H9 (cell line): ENCODE data around the gene MDFIC. TPM values are rescaled to one million over a fixed set of nuclear protein-coding genes. Genes with fewer than 3 reads are reported as not detected.

Source experiments
- DNase-seq: peaks from one replicate; pipeline ENCODE4 v3.0.0-alpha.2; 2017
- H2AFZ ChIP-seq: one replicate; pipeline ENCODE4 v1.6.1; 2013; ENCODE audit warnings: mild to moderate bottlenecking, low read length, control low read depth, moderate library complexity
- H2AK5ac ChIP-seq: 2 replicates; pipeline ENCODE4 v1.6.1; 2013; ENCODE audit warnings: low read length, control low read depth, mixed read lengths; ENCODE audit not compliant: insufficient read length
- H2BK120ac ChIP-seq: one replicate; pipeline ENCODE4 v1.6.1; 2013; ENCODE audit warnings: low read depth, mild to moderate bottlenecking, low read length, control low read depth, inconsistent platforms; ENCODE audit not compliant: poor library complexity, severe bottlenecking
- H2BK12ac ChIP-seq: 2 replicates; pipeline ENCODE4 v1.6.1; 2013; ENCODE audit warnings: low read length, control low read depth, mixed read lengths, low read depth; ENCODE audit not compliant: insufficient read length
- H2BK15ac ChIP-seq: 2 replicates; pipeline ENCODE4 v1.6.1; 2013; ENCODE audit warnings: low read depth, low read length, control low read depth
- H2BK20ac ChIP-seq: one replicate; pipeline ENCODE4 v1.6.1; 2013; ENCODE audit warnings: low read depth, mild to moderate bottlenecking, low read length, control low read depth, inconsistent platforms; ENCODE audit not compliant: poor library complexity, severe bottlenecking
- H2BK5ac ChIP-seq: 2 replicates; pipeline ENCODE4 v1.6.1; 2013; ENCODE audit warnings: low read length, control low read depth, mixed read lengths; ENCODE audit not compliant: insufficient read length
- H3K14ac ChIP-seq: 2 replicates; pipeline ENCODE4 v1.6.1; 2013; ENCODE audit warnings: low read length, control low read depth; ENCODE audit not compliant: insufficient read depth
- H3K18ac ChIP-seq: 2 replicates; pipeline ENCODE4 v1.6.1; 2013; ENCODE audit warnings: low read depth, mild to moderate bottlenecking, mixed read lengths, low read length, control low read depth; ENCODE audit not compliant: insufficient read length
- H3K23ac ChIP-seq: 2 replicates; pipeline ENCODE4 v1.6.1; 2013; ENCODE audit warnings: low read length, control low read depth, mixed read lengths, low read depth; ENCODE audit not compliant: insufficient read length
- H3K23me2 ChIP-seq: 2 replicates; pipeline ENCODE4 v1.6.1; 2013; ENCODE audit warnings: low read depth, mild to moderate bottlenecking, mixed read lengths, low read length, control low read depth; ENCODE audit not compliant: insufficient read length, poor library complexity, severe bottlenecking
- H3K27ac ChIP-seq: 2 replicates; pipeline ENCODE4 v1.5.1; 2013; ENCODE audit warnings: low read length, control low read depth, mixed read lengths, low read depth; ENCODE audit not compliant: insufficient read length
- H3K27me3 ChIP-seq: 2 replicates; pipeline ENCODE4 v1.6.1; 2013; ENCODE audit warnings: low read length, control low read depth, inconsistent platforms; ENCODE audit not compliant: insufficient read depth
- H3K4ac ChIP-seq: 2 replicates; pipeline ENCODE4 v1.6.1; 2013; ENCODE audit warnings: low read depth, mild to moderate bottlenecking, control low read depth, inconsistent platforms, low read length, moderate library complexity
- H3K4me1 ChIP-seq: 2 replicates; pipeline ENCODE4 v1.6.1; 2013; ENCODE audit warnings: low read length, control low read depth, inconsistent platforms; ENCODE audit not compliant: insufficient read depth
- H3K4me2 ChIP-seq: 2 replicates; pipeline ENCODE4 v1.6.1; 2013; ENCODE audit warnings: low read length, control low read depth, mixed read lengths; ENCODE audit not compliant: insufficient read length, insufficient read depth
- H3K56ac ChIP-seq: 2 replicates; pipeline ENCODE4 v1.6.1; 2013; ENCODE audit warnings: low read depth, mild to moderate bottlenecking, mixed read lengths, low read length, control low read depth; ENCODE audit not compliant: insufficient read length
- H3K79me1 ChIP-seq: 2 replicates; pipeline ENCODE4 v1.6.1; 2013; ENCODE audit warnings: low read depth, mild to moderate bottlenecking, moderate library complexity, low read length, control low read depth, inconsistent platforms; ENCODE audit not compliant: insufficient read depth, poor library complexity, severe bottlenecking
- H3K79me2 ChIP-seq: 2 replicates; pipeline ENCODE4 v1.6.1; 2013; ENCODE audit warnings: low read length, control low read depth, inconsistent platforms; ENCODE audit not compliant: insufficient read depth
- H3K9ac ChIP-seq: 2 replicates; pipeline ENCODE4 v1.6.1; 2013; ENCODE audit warnings: low read length, control low read depth, mixed read lengths; ENCODE audit not compliant: insufficient read length; ENCODE audit errors: extremely low read depth
- H3K9me3 ChIP-seq: one replicate; pipeline ENCODE4 v1.6.1; 2013; ENCODE audit warnings: low read depth, low read length, inconsistent platforms; ENCODE audit not compliant: control insufficient read depth
- H3T11ph ChIP-seq: one replicate; pipeline ENCODE4 v1.6.1; 2013; ENCODE audit warnings: mild to moderate bottlenecking, low read length, control low read depth, inconsistent platforms
- H4K20me1 ChIP-seq: one replicate; pipeline ENCODE4 v1.6.1; 2013; ENCODE audit not compliant: control insufficient read depth, insufficient read length, insufficient read depth
- H4K5ac ChIP-seq: 2 replicates; pipeline ENCODE4 v1.6.1; 2013; ENCODE audit warnings: low read depth, mild to moderate bottlenecking, mixed read lengths, low read length, control low read depth; ENCODE audit not compliant: insufficient read length
- H4K8ac ChIP-seq: replicated peaks from 2 replicates; pipeline ENCODE4 v1.6.1; 2013; ENCODE audit warnings: low read length, control low read depth, mixed read lengths, low read depth; ENCODE audit not compliant: insufficient read length
- H4K91ac ChIP-seq: 2 replicates; pipeline ENCODE4 v1.6.1; 2013; ENCODE audit warnings: low read depth, mild to moderate bottlenecking, moderate library complexity, mixed read lengths, low read length, control low read depth; ENCODE audit not compliant: insufficient read length
- H3K27ac Mint-ChIP-seq, 3 experiments: 2 replicates in 2 of 3; 3 replicates in 1 of 3; pipeline ENCODE4 v1.8.0; 2020 to 2021; ENCODE audit warnings: mixed read lengths in 3 of 3, mild to moderate bottlenecking in 1 of 3, moderate library complexity in 1 of 3
- H3K27me3 Mint-ChIP-seq: 2 replicates; pipeline ENCODE4 v1.8.0; 2021; ENCODE audit warnings: low read depth, mild to moderate bottlenecking, moderate library complexity, mixed read lengths
- H3K36me3 Mint-ChIP-seq, 3 experiments: 2 replicates in 2 of 3; 3 replicates in 1 of 3; pipeline ENCODE4 v1.8.0; 2020 to 2021; ENCODE audit warnings: low read depth in 3 of 3, mixed read lengths in 3 of 3; ENCODE audit not compliant: insufficient read depth in 1 of 3
- H3K4me1 Mint-ChIP-seq, 2 experiments: 2 replicates each; pipeline ENCODE4 v1.8.0; 2020; ENCODE audit warnings: mixed read lengths in 2 of 2
- H3K4me3 Mint-ChIP-seq, 2 experiments: 2 replicates in 1 of 2; 3 replicates in 1 of 2; pipeline ENCODE4 v1.8.0; 2020 to 2021; ENCODE audit warnings: mild to moderate bottlenecking in 2 of 2, mixed read lengths in 2 of 2, moderate library complexity in 1 of 2
- H3K9me3 Mint-ChIP-seq, 2 experiments: 2 replicates in 1 of 2; 3 replicates in 1 of 2; pipeline ENCODE4 v1.8.0; 2020; ENCODE audit warnings: mild to moderate bottlenecking in 2 of 2, mixed read lengths in 2 of 2, moderate library complexity in 1 of 2
- WGBS: extraction: QIAGEN DNeasy Blood & Tissue Kit; methylation state at CpG from one replicate; pipeline ENCODE4 v1.1.7; 2013; ENCODE audit warnings: missing lambda C conversion rate, low lambda C conversion rate, mixed read lengths; ENCODE audit not compliant: insufficient read length; ENCODE audit errors: extremely low coverage; 5-methylcytosine and 5-hydroxymethylcytosine counted together
- total RNA-seq: library from RNA; stranded (reverse); gene quantifications from 2 replicates; pipeline ENCODE4 v1.2.1, GENCODE V29; 2021
- TF ChIP-seq, protein P1 (sequence below): fragments of 200-600 bp; sonication (generic); conservative IDR thresholded peaks from 3 replicates; pipeline ENCODE4 v1.8.0; 2021; ENCODE audit warnings: antibody characterized with exemption, mild to moderate bottlenecking

MDFIC gene
- total RNA-seq, 1 experiment from 2014 or later: 2.0 TPM

DNA sequence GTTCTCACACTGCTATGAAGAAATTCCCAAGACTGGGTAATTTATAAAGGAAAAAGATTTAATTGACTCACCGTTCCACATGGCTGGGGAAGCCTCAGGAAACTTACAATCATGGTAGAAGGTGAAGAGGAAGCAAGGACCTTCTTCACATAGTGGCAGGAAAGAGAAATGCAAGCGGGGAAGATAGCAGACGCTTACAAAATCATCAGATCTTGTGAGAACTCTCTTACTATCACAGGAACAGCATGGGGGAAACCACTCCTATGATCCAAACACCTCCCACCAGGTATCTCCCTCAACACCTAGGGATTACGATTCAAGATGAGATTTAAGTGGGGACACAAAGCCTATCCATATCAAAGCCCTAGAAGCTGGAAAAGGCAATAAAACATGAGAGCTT lies 130.8 kb downstream of the MDFIC start:
- no peak overlapping the region for H4K5ac ChIP-seq
- DNase-seq: peak; percentile 30
- no peak overlapping the region for H2BK120ac ChIP-seq
- no peak overlapping the region for H3T11ph ChIP-seq
- H3K4me1 Mint-ChIP-seq: peaks cover 0 to 4% of the 10 kb centered on the region in 2 experiments; a peak in 2 of 4 replicates
- H3K4me3 Mint-ChIP-seq: no peak overlapping the region
- H2AFZ ChIP-seq: no peak overlapping the region
- H3K79me2 ChIP-seq: no peaks in the 10 kb centered on the region
- H3K79me1 ChIP-seq: no peaks in the 10 kb centered on the region
- no peak overlapping the region for H3K23ac ChIP-seq
- H2BK12ac ChIP-seq: no peak overlapping the region
- H3K4me2 ChIP-seq: no peak overlapping the region
- H3K27ac Mint-ChIP-seq: no peak overlapping the region
- H2BK15ac ChIP-seq: no peak overlapping the region
- no peak overlapping the region for H4K91ac ChIP-seq
- no peak overlapping the region for H3K56ac ChIP-seq
- H3K36me3 Mint-ChIP-seq: peaks cover 0 to 5% (median 2%) of the 10 kb centered on the region in 3 experiments; a peak in 3 of 7 replicates
- H3K27ac ChIP-seq: no peak overlapping the region
- H3K9ac ChIP-seq: no peak overlapping the region
- TF ChIP-seq, protein P1, sequence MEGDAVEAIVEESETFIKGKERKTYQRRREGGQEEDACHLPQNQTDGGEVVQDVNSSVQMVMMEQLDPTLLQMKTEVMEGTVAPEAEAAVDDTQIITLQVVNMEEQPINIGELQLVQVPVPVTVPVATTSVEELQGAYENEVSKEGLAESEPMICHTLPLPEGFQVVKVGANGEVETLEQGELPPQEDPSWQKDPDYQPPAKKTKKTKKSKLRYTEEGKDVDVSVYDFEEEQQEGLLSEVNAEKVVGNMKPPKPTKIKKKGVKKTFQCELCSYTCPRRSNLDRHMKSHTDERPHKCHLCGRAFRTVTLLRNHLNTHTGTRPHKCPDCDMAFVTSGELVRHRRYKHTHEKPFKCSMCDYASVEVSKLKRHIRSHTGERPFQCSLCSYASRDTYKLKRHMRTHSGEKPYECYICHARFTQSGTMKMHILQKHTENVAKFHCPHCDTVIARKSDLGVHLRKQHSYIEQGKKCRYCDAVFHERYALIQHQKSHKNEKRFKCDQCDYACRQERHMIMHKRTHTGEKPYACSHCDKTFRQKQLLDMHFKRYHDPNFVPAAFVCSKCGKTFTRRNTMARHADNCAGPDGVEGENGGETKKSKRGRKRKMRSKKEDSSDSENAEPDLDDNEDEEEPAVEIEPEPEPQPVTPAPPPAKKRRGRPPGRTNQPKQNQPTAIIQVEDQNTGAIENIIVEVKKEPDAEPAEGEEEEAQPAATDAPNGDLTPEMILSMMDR: peak; percentile 46
- H3K4ac ChIP-seq: no peak overlapping the region
- no peak overlapping the region for H3K14ac ChIP-seq
- no peak overlapping the region for H3K18ac ChIP-seq
- no peaks in the 10 kb centered on the region for H4K20me1 ChIP-seq
- H3K27me3 Mint-ChIP-seq: no peaks in the 10 kb centered on the region
- no peaks in the 10 kb centered on the region for H3K27me3 ChIP-seq
- H3K4me1 ChIP-seq: no peaks in the 10 kb centered on the region
- no peak overlapping the region for H2BK20ac ChIP-seq
- no peaks in the 10 kb centered on the region for H3K9me3 ChIP-seq
- H2AK5ac ChIP-seq: no peak overlapping the region
- H4K8ac ChIP-seq: no peak overlapping the region
- no peaks in the 10 kb centered on the region; a peak in 1 of 5 replicates for H3K9me3 Mint-ChIP-seq
- no peak overlapping the region for H2BK5ac ChIP-seq
- WGBS: no CpG with 5 or more reads among the region's 4 CpGs
- no peaks in the 10 kb centered on the region for H3K23me2 ChIP-seq
